A549 (cell line): ENCODE results near the gene ENO2. TPM values are rescaled to one million over a fixed set of nuclear protein-coding genes. Genes with fewer than 3 reads are reported as not detected.
"Not testable (repeated sequence)": the region's sequence is repeated elsewhere in the genome, so short reads cannot be mapped to it uniquely, and the experiment has no call there.

Source experiments
- ATAC-seq, 2 experiments: fragments of 200-7000 bp in 1 of 2; fragments of >200 bp in 1 of 2; cut with Nextera tagmentation in 1 of 2; cut with Tn5 transposase in 1 of 2; 3 replicates each; pipeline versions ENCODE4 v1.8.0 to v1.9.1; 2018 to 2020; ENCODE audit warnings: mild to moderate bottlenecking in 1 of 2, moderate library complexity in 1 of 2
- CTCF ChIA-PET: fragments of 300-600 bp; sonication (Branson Sonifier 250); formaldehyde crosslinking; extraction: SDS; loops from one replicate; lab custom pipeline; 2021; ENCODE audit warnings: antibody characterized with exemption, inconsistent platforms; lab: Yijun Ruan, JAX
- POLR2A ChIA-PET: fragments of 350-600 bp; formaldehyde crosslinking; extraction: SDS; loops from one replicate; lab custom pipeline; 2021; ENCODE audit warnings: antibody characterized with exemption, inconsistent platforms; lab: Yijun Ruan, JAX
- DNase-seq, 2 experiments: peaks; one replicate each; pipeline versions ENCODE4 v3.0.0 to v3.0.0-alpha.2; 2011 to 2016; ENCODE audit warnings: low read depth in 1 of 2, low spot score in 1 of 2
- FAIRE-seq: peaks from 2 replicates; lab custom pipeline; 2011; peaks lifted over from hg19 to GRCh38; lab: Jason Lieb, UNC
- H3K27ac ChIP-seq, 2 experiments: fragments of >200 bp; sonication (Bioruptor Twin); formaldehyde crosslinking; 3 replicates each; pipeline ENCODE4 v1.5.1; 2016 to 2017
- H3K4me1 ChIP-seq: fragments of >200 bp; sonication (Bioruptor Twin); formaldehyde crosslinking; 3 replicates; pipeline ENCODE4 v1.6.1; 2016
- H3K4me2 ChIP-seq: fragments of >200 bp; sonication (Bioruptor Twin); formaldehyde crosslinking; 3 replicates; pipeline ENCODE4 v1.6.1; 2016
- H3K4me3 ChIP-seq: fragments of >200 bp; sonication (Bioruptor Twin); formaldehyde crosslinking; 3 replicates; pipeline ENCODE4 v1.5.1; 2016
- H3K9me3 ChIP-seq: fragments of >200 bp; sonication (Bioruptor Twin); formaldehyde crosslinking; 3 replicates; pipeline ENCODE4 v1.6.1; 2016
- ATOH8 ChIP-seq: fragments of 250-450 bp; sonication (Bioruptor Pico); IDR thresholded peaks from 2 replicates; pipeline ENCODE4 v1.5.0; 2020; ENCODE audit warnings: low read depth, mild to moderate bottlenecking, moderate library complexity
- BCL3 ChIP-seq: fragments of >200 bp; sonication (Bioruptor Twin); formaldehyde crosslinking; IDR thresholded peaks from 3 replicates; pipeline ENCODE4 v1.6.1; 2016
- BHLHE40 ChIP-seq: IDR thresholded peaks from 2 replicates; pipeline ENCODE4 v1.6.1; 2012; ENCODE audit warnings: low read depth, low read length, inconsistent platforms
- CBX8 ChIP-seq: fragments of 200-600 bp; sonication (generic); IDR thresholded peaks from 2 replicates; pipeline ENCODE4 v1.6.1; 2016
- CEBPB ChIP-seq, 2 experiments: fragments of >200 bp in 1 of 2; sonication (Bioruptor Twin) in 1 of 2; formaldehyde crosslinking in 1 of 2; IDR thresholded peaks; 2 replicates each; pipeline ENCODE4 v1.6.1; 2012 to 2016
- CHD4 ChIP-seq: fragments of 200-600 bp; sonication (generic); IDR thresholded peaks from 2 replicates; pipeline ENCODE4 v1.6.1; 2016; ENCODE audit warnings: antibody characterized with exemption, mild to moderate bottlenecking, borderline replicate concordance
- E2F6 ChIP-seq: IDR thresholded peaks from 2 replicates; pipeline ENCODE4 v1.6.1; 2012; ENCODE audit warnings: low read depth, borderline replicate concordance
- FOSL2 ChIP-seq, 2 experiments: fragments of 450-650 bp in 1 of 2; fragments of >200 bp in 1 of 2; sonication (Bioruptor Twin) in 1 of 2; formaldehyde crosslinking; IDR thresholded peaks; 2 replicates each; pipeline versions ENCODE4 v1.5.0 to v1.6.1; 2016 to 2020; ENCODE audit warnings: mild to moderate bottlenecking in 1 of 2, moderate library complexity in 1 of 2
- GATA3 ChIP-seq: IDR thresholded peaks from 2 replicates; pipeline ENCODE4 v1.6.1; 2012; ENCODE audit warnings: borderline replicate concordance
- HDAC2 ChIP-seq: fragments of 200-600 bp; sonication (generic); IDR thresholded peaks from 2 replicates; pipeline ENCODE4 v1.6.1; 2016
- HMGXB4 ChIP-seq: fragments of 250-450 bp; sonication (Bioruptor Pico); IDR thresholded peaks from 2 replicates; pipeline ENCODE4 v1.5.0; 2021; ENCODE audit warnings: mild to moderate bottlenecking, moderate library complexity, borderline replicate concordance
- JUN ChIP-seq, 2 experiments: fragments of >200 bp; sonication (Bioruptor Twin); formaldehyde crosslinking; IDR thresholded peaks; 2 replicates in 1 of 2; 3 replicates in 1 of 2; pipeline ENCODE4 v1.6.1; 2016 to 2017
- MAX ChIP-seq: IDR thresholded peaks from 2 replicates; pipeline ENCODE4 v1.6.1; 2012
- MYC ChIP-seq: IDR thresholded peaks from 2 replicates; pipeline ENCODE4 v1.6.1; 2012; ENCODE audit warnings: mild to moderate bottlenecking, inconsistent platforms, low read length, improper control_type of control experiment, borderline replicate concordance
- PBX3 ChIP-seq: IDR thresholded peaks from 2 replicates; pipeline ENCODE4 v1.6.1; 2012
- PHF8 ChIP-seq: fragments of 200-600 bp; sonication (generic); IDR thresholded peaks from 2 replicates; pipeline ENCODE4 v1.6.1; 2016; ENCODE audit warnings: low read depth, mild to moderate bottlenecking, antibody characterized with exemption, moderate library complexity, borderline replicate concordance
- POLR2A ChIP-seq: IDR thresholded peaks from 2 replicates; pipeline ENCODE4 v1.6.1; 2012; ENCODE audit warnings: mild to moderate bottlenecking, low read length
- POLR2AphosphoS2 ChIP-seq: conservative IDR thresholded peaks from 2 replicates; pipeline ENCODE4 v1.6.1; 2012; ENCODE audit warnings: low read length, improper control_type of control experiment, inconsistent platforms
- REST ChIP-seq: fragments of 200-600 bp; sonication (generic); IDR thresholded peaks from 2 replicates; pipeline ENCODE4 v1.6.1; 2016; ENCODE audit warnings: antibody characterized with exemption, mild to moderate bottlenecking, moderate library complexity
- RFX5 ChIP-seq: fragments of 450-650 bp; IDR thresholded peaks from 2 replicates; pipeline ENCODE4 v1.7.1; 2014; ENCODE audit warnings: antibody characterized with exemption, mild to moderate bottlenecking, moderate library complexity
- RNF2 ChIP-seq: fragments of 200-600 bp; sonication (generic); IDR thresholded peaks from 2 replicates; pipeline ENCODE4 v1.6.1; 2016; ENCODE audit warnings: low read depth, mild to moderate bottlenecking, antibody characterized with exemption, moderate library complexity, borderline replicate concordance
- SMC3 ChIP-seq: fragments of >200 bp; sonication (Bioruptor Twin); formaldehyde crosslinking; IDR thresholded peaks from 3 replicates; pipeline ENCODE4 v1.6.1; 2018; ENCODE audit warnings: inconsistent platforms
- ZFP36 ChIP-seq: fragments of 450-650 bp; IDR thresholded peaks from 2 replicates; pipeline ENCODE4 v1.6.1; 2014; ENCODE audit warnings: borderline replicate concordance; ENCODE audit not compliant: partially characterized antibody
- ZSCAN20 ChIP-seq: fragments of 250-450 bp; sonication (Bioruptor Pico); IDR thresholded peaks from 2 replicates; pipeline ENCODE4 v1.8.0; 2022; ENCODE audit warnings: mild to moderate bottlenecking, moderate library complexity
- WGBS: methylation state at CpG from one replicate; pipeline ENCODE4 v1.1.6; 2017; ENCODE audit errors: missing lambda C conversion rate; 5-methylcytosine and 5-hydroxymethylcytosine counted together
- polyA plus RNA-seq, 4 experiments: library from polyadenylated mRNA; depleted of rRNA in 3 of 4; stranded (reverse); fragments of >200 nt; fragmentation: RNase III in 1 of 4; extraction: RNeasy Plus Mini Kit Qiagen cat#74134 plus additional on column Dnase treatment in 1 of 4; gene quantifications; 2 replicates in 3 of 4; 3 replicates in 1 of 4; pipeline ENCODE4 v1.2.3, GENCODE V29; 2011 to 2017

ENO2 gene
- polyA plus RNA-seq, 2 of the 4 experiments (the other 2 are of a cell fraction), result 26.2 to 38.6 TPM

- H3K9me3 ChIP-seq, DNase-seq, FAIRE-seq, ATAC-seq, H3K4me3 ChIP-seq: not testable (repeated sequence)
- ChIA-PET CTCF (interaction anchor here (1.4 to 17.9 kb wide), 17 partner anchors 11 to 117 kb away, joined by 3 to 399 read pairs (median 15); partner anchors contain the start of genes ATN1, C12orf57, CDCA3 and ENO2), POLR2A (interaction anchor here (1.9 to 6.0 kb wide), 3 partner anchors 18 to 56 kb away, joined by 12 to 105 read pairs (median 74); partner anchors contain the start of genes CDCA3 and USP5)
- peak overlapping the region; percentile 100 for H3K4me2 ChIP-seq
- H3K4me1 ChIP-seq, result peaks cover 52% of the 10 kb centered on the region
- peak overlapping the region; percentile 7 to 97; a peak in 3 of 6 replicates for H3K27ac ChIP-seq
- 52% methylated on average over 4 of the region's 4 CpGs for WGBS
Measured at GRCh38 chr12:6870304-6870703, 44.1 kb upstream of the ENO2 start.

GRCh38 chr12:6871052-6871957 is 43.1 kb upstream of the ENO2 start:
- H3K4me1 ChIP-seq, result peaks cover 50% of the 10 kb centered on the region
- peak overlapping the region; percentile 100 for H3K4me2 ChIP-seq
- DNase-seq (peak; percentile 76 to 82), FAIRE-seq (no peak), ATAC-seq (peak; percentile 26 to 59)
- POLR2A ChIA-PET, result interaction anchor here (0.9 to 6.0 kb wide), 3 partner anchors 21 to 90 kb away, joined by 3 to 105 read pairs (median 30); partner anchors contain the start of genes C12orf57 and RNU7-1
- 42% methylated on average over 8 of the region's 12 CpGs for WGBS
- CTCF ChIA-PET, result interaction anchor here (0.5 to 17.9 kb wide), 21 partner anchors 8 to 416 kb away, joined by 3 to 399 read pairs (median 15); partner anchors contain the start of genes ATN1, C12orf57, CDCA3 and ENO2
- H3K9me3 ChIP-seq, result no peaks in the 10 kb centered on the region
- peak overlapping the region; percentile 77 for H3K4me3 ChIP-seq
- H3K27ac ChIP-seq, result peak overlapping the region; percentile 93 to 94
- TF ChIP-seq BHLHE40, result no peak
- peak; percentile 35; the same call in 1 of the 2 replicates for TF ChIP-seq MAX
- TF ChIP-seq CHD4, result no peak
- TF ChIP-seq RFX5, result no peak
- TF ChIP-seq REST, result no peak
- peak; percentile 30; the same call in 1 of the 3 replicates for TF ChIP-seq BCL3
- no peak for TF ChIP-seq SMC3
- no peak for TF ChIP-seq HMGXB4 (CRISPR knock-in tag)
- peak; percentile 58 to 62; a peak in 3 of 5 replicates for TF ChIP-seq JUN (IDR thresholded peaks at IDR 0.05)
- TF ChIP-seq ZSCAN20 (CRISPR knock-in tag), result no peak
- TF ChIP-seq E2F6, result no peak
- no peak for TF ChIP-seq RNF2
- peak; percentile 40 for TF ChIP-seq GATA3
- no peak for TF ChIP-seq HDAC2
- no peak for TF ChIP-seq MYC
- no peak for TF ChIP-seq CEBPB (IDR thresholded peaks at IDR 0.05)
- TF ChIP-seq POLR2A, result peak; percentile 65
- peak; percentile 79 for TF ChIP-seq POLR2AphosphoS2
- TF ChIP-seq ATOH8 (CRISPR knock-in tag), result no peak
- TF ChIP-seq ZFP36, result no peak
- peak; percentile 88 for TF ChIP-seq PBX3
- no peak for TF ChIP-seq FOSL2 (IDR thresholded peaks at IDR 0.05)
- TF ChIP-seq FOSL2 (CRISPR knock-in tag; IDR thresholded peaks at IDR 0.05), result no peak
- TF ChIP-seq CBX8, result no peak
- no peak for TF ChIP-seq PHF8
